Colonic mucosa (tissue), 4 donors: ENCODE data around the gene CACNB1. TPM values are rescaled to one million over a fixed set of nuclear protein-coding genes. Genes with fewer than 3 reads are reported as not detected.

Experiments
- DNase-seq: peaks from one replicate; pipeline ENCODE4 v3.0.0-alpha.2; 2020
- H3K27ac ChIP-seq: fragments of 200-600 bp; one replicate; pipeline ENCODE4 v1.8.0; 2021
- H3K27me3 ChIP-seq: fragments of 200-600 bp; one replicate; pipeline ENCODE4 v1.8.0; 2021
- H3K36me3 ChIP-seq: fragments of 200-600 bp; one replicate; pipeline ENCODE4 v1.8.0; 2021
- H3K4me1 ChIP-seq: fragments of 200-600 bp; one replicate; pipeline ENCODE4 v1.8.0; 2021; ENCODE audit warnings: mild to moderate bottlenecking
- H3K4me3 ChIP-seq: fragments of 200-600 bp; one replicate; pipeline ENCODE4 v1.8.0; 2021
- H3K9ac ChIP-seq, 2 donors: one replicate each; pipeline ENCODE4 v1.7.0; 2013; ENCODE audit warnings: control low read depth in 2 of 2, low read depth in 2 of 2, low read length in 2 of 2
- H3K9me3 ChIP-seq: fragments of 200-600 bp; one replicate; pipeline ENCODE4 v1.8.0; 2021
- intact Hi-C: fragments of 100-400 bp; cut with DNase I; formaldehyde crosslinking; loops from one replicate; pipeline ENCODE4 v1.14.1; 2022
- total RNA-seq, 2 donors: library from RNA; stranded (reverse); fragmentation: NEBNext Ultra II Directional in 1 of 2; extraction: Animal tissue kit (Norgen Biotek cat#: 25700) in 1 of 2; gene quantifications; one replicate each; pipeline ENCODE4 v1.2.1, GENCODE V29; 2021
- TF ChIP-seq, protein P1 (sequence below): fragments of 200-600 bp; IDR thresholded peaks from one replicate; pipeline ENCODE4 v1.8.0; 2022; ENCODE audit warnings: antibody characterized with exemption, mild to moderate bottlenecking
- donor health status: healthy.
- donor health status: DM: no; HTN: no; CAD: no.
- donor health status: DM: no; HTN: no; CAD: no.

The CACNB1 gene
- total RNA-seq, 2 donors from 2014 or later = 5.9 to 8.8 TPM

DNA sequence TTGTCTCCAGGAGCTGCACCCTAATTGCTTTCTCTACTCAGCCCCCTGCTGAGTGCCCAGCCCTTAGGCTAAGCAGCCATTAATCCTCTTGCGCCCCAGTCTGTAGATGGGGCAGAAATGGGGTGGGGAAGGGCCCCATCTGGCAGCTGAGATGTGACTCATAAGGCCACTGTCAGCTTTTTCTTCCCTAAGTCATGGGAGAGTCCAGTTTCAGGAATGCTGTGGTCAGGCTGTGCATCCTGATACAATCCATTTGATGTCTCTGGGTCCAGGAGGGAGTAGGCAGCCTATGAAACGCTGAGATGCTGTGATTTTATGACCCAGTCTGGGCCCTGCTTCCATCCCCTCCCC, 58.3 kb downstream of the CACNB1 start:
- Histone ChIP-seq H3K9me3 (no peaks in the 10 kb centered on the region), H3K4me1 (no peaks in the 10 kb centered on the region), H3K9ac (no peak overlapping the region), H3K27me3 (no peaks in the 10 kb centered on the region), H3K27ac (no peak overlapping the region), H3K36me3 (no peaks in the 10 kb centered on the region), H3K4me3 (no peak overlapping the region)
- TF ChIP-seq, protein P1, sequence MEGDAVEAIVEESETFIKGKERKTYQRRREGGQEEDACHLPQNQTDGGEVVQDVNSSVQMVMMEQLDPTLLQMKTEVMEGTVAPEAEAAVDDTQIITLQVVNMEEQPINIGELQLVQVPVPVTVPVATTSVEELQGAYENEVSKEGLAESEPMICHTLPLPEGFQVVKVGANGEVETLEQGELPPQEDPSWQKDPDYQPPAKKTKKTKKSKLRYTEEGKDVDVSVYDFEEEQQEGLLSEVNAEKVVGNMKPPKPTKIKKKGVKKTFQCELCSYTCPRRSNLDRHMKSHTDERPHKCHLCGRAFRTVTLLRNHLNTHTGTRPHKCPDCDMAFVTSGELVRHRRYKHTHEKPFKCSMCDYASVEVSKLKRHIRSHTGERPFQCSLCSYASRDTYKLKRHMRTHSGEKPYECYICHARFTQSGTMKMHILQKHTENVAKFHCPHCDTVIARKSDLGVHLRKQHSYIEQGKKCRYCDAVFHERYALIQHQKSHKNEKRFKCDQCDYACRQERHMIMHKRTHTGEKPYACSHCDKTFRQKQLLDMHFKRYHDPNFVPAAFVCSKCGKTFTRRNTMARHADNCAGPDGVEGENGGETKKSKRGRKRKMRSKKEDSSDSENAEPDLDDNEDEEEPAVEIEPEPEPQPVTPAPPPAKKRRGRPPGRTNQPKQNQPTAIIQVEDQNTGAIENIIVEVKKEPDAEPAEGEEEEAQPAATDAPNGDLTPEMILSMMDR = no peak
- intact Hi-C loops = no loop called here
- DNase-seq = no peak

DNA sequence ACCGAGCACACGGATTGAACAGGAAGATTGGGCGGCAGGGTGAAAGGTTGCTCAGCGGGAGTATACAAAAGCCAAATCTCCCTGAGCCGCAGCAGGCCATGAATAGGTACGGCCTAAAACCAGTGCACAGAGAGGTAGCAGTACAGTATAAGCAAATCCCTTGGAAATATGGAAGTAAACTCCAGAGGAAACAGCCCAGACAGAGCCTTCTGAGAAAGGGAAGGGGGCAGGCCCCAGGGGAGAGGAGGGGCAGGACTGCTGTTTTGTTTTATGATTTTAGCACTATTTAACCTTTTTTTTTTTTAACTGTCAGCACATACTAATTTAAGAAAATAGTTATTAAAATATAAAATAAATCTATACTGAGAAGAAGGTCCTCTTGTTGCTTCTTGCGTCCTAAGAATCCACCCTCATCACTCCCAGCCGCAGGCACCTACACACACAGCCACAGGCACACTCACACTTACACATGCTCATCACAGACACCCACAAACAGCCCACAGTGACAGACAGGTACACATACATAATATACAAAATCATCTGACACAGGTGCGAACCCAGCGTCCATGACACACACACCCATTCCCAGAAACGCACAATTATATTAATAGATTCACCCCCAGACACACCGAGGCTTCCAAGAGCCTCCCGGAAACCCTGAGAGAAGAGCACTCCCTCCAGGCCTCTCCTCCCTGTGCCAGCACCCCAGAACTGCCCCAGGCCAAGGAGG, 58.9 kb downstream of the CACNB1 start:
- no peak overlapping the region for H3K9ac ChIP-seq

GRCh38 chr17:39134878-39135277, 62.6 kb downstream of the CACNB1 start:
- TF ChIP-seq, protein P1 = no peak
- Histone ChIP-seq H3K9me3 (no peaks in the 10 kb centered on the region), H3K27ac (no peak overlapping the region), H3K4me1 (no peaks in the 10 kb centered on the region), H3K9ac (no peak overlapping the region), H3K27me3 (no peaks in the 10 kb centered on the region), H3K36me3 (no peaks in the 10 kb centered on the region), H3K4me3 (no peak overlapping the region)
- DNase-seq = no peak
- intact Hi-C loops = no loop called here

More for the DNA sequence above, 58.9 kb downstream of the CACNB1 start:
- Histone ChIP-seq H3K4me1 (no peaks in the 10 kb centered on the region), H3K4me3 (no peak overlapping the region), H3K36me3 (no peaks in the 10 kb centered on the region), H3K9me3 (no peaks in the 10 kb centered on the region), H3K27ac (no peak overlapping the region), H3K27me3 (no peaks in the 10 kb centered on the region)
- intact Hi-C loops = no loop called here
- TF ChIP-seq, protein P1 = no peak
- no peak for DNase-seq

GRCh38 chr17:39132192-39132610, 65.3 kb downstream of the CACNB1 start:
- Histone ChIP-seq H3K9me3 (no peaks in the 10 kb centered on the region), H3K9ac (no peak overlapping the region), H3K36me3 (no peaks in the 10 kb centered on the region), H3K4me3 (no peak overlapping the region), H3K4me1 (no peaks in the 10 kb centered on the region), H3K27ac (no peak overlapping the region), H3K27me3 (no peaks in the 10 kb centered on the region)
- TF ChIP-seq, protein P1 = no peak
- DNase-seq = no peak
- intact Hi-C loops = no loop called here

DNA sequence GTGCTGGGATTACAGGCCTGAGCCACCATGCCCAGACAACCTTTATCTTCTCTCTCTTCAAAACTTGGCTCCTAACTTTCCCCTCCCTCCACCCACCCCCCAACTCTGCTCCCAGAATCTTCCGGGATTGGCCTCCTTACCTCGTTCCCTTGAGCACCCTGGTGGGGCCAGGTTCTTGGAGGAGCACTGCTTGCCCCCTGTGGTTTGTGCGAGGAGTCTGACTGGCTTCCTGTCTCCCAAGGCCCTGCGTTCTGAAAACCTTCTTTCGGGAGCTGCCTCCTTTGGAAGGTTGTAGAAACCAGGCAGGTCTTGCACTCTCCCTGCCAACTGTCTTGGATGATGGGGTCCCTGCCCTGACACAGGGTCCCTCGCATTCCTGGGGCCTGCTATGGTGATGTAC, 65.9 kb downstream of the CACNB1 start:
- H3K9ac ChIP-seq = no peak overlapping the region
- TF ChIP-seq, protein P1 = no peak
- no peak overlapping the region for H3K27ac ChIP-seq
- no peak for DNase-seq
- H3K36me3 ChIP-seq = no peaks in the 10 kb centered on the region
- intact Hi-C loops = no loop called here
- H3K27me3 ChIP-seq = no peaks in the 10 kb centered on the region
- no peak overlapping the region for H3K4me3 ChIP-seq
- H3K9me3 ChIP-seq = no peaks in the 10 kb centered on the region
- no peaks in the 10 kb centered on the region for H3K4me1 ChIP-seq
